MM.1S (cell line): Measurements from ENCODE around the gene CNTLN.
A peak's percentile ranks its signal among the peaks of the same experiment; 100 is the strongest.
"Not testable (repeated sequence)": the region's sequence is repeated elsewhere in the genome, so short reads cannot be mapped to it uniquely, and the experiment has no call there.

Source experiments
- DNase-seq: peaks from one replicate; pipeline ENCODE4 v3.0.0-alpha.2; 2015
- H2AFZ ChIP-seq: fragments of 300-600 bp; sonication (generic); 2 replicates; pipeline ENCODE4 v1.6.0; 2016; ENCODE audit warnings: antibody characterized with exemption, low read length
- H3F3A ChIP-seq: fragments of 300-600 bp; sonication (generic); 2 replicates; pipeline ENCODE4 v1.6.1; 2016; ENCODE audit warnings: mild to moderate bottlenecking, antibody characterized with exemption, low read length, moderate library complexity, mixed read lengths; ENCODE audit not compliant: insufficient read depth
- H3K27ac ChIP-seq: fragments of 300-600 bp; sonication (generic); 2 replicates; pipeline ENCODE4 v1.5.1; 2016; ENCODE audit warnings: mild to moderate bottlenecking, low read length
- H3K27me3 ChIP-seq: fragments of 300-600 bp; sonication (generic); replicated peaks from 2 replicates; pipeline ENCODE4 v1.6.0; 2016; ENCODE audit warnings: low read length; ENCODE audit not compliant: insufficient read depth
- H3K36me3 ChIP-seq: fragments of 300-600 bp; sonication (generic); replicated peaks from 2 replicates; pipeline ENCODE4 v1.6.1; 2016; ENCODE audit warnings: mild to moderate bottlenecking, low read length, mixed read lengths; ENCODE audit not compliant: insufficient read depth
- H3K4me1 ChIP-seq: fragments of 300-600 bp; sonication (generic); 2 replicates; pipeline ENCODE4 v1.6.1; 2016; ENCODE audit warnings: low read length, mixed read lengths
- H3K4me2 ChIP-seq: fragments of 300-600 bp; sonication (generic); 2 replicates; pipeline ENCODE4 v1.6.0; 2016; ENCODE audit warnings: low read depth, low read length
- H3K4me3 ChIP-seq: fragments of 300-600 bp; sonication (generic); 2 replicates; pipeline ENCODE4 v1.5.1; 2016; ENCODE audit warnings: low read length, mixed read lengths
- H3K79me2 ChIP-seq: fragments of 300-600 bp; sonication (generic); 2 replicates; pipeline ENCODE4 v1.6.1; 2016; ENCODE audit warnings: mixed run types, low read length, mixed read lengths
- H3K9ac ChIP-seq: fragments of 300-600 bp; sonication (generic); 2 replicates; pipeline ENCODE4 v1.6.1; 2016; ENCODE audit warnings: low read length, mixed read lengths
- H3K9me2 ChIP-seq: fragments of 300-600 bp; sonication (generic); replicated peaks from 2 replicates; pipeline ENCODE4 v1.6.1; 2016; ENCODE audit warnings: mild to moderate bottlenecking, low read length, mixed read lengths; ENCODE audit not compliant: insufficient read depth
- H3K9me3 ChIP-seq: fragments of 300-600 bp; sonication (generic); replicated peaks from 2 replicates; pipeline ENCODE4 v1.6.1; 2016; ENCODE audit warnings: mild to moderate bottlenecking, low read length, mixed read lengths; ENCODE audit not compliant: insufficient read depth
- H4K20me1 ChIP-seq: fragments of 300-600 bp; sonication (generic); 2 replicates; pipeline ENCODE4 v1.6.1; 2016; ENCODE audit warnings: mild to moderate bottlenecking, low read length, moderate library complexity, mixed read lengths; ENCODE audit not compliant: insufficient read depth
- CTCF ChIP-seq: fragments of 300-600 bp; sonication (generic); IDR thresholded peaks from 2 replicates; pipeline ENCODE4 v1.5.1; 2016; ENCODE audit warnings: antibody characterized with exemption, low read length, mixed read lengths
- EZH2 ChIP-seq: fragments of 300-600 bp; sonication (generic); optimal IDR thresholded peaks from 2 replicates; pipeline ENCODE3; 2017; ENCODE audit warnings: low read depth, mild to moderate bottlenecking, antibody characterized with exemption, low read length, mixed read lengths
- EZH2phosphoT487 ChIP-seq: fragments of 300-600 bp; sonication (generic); IDR thresholded peaks from 2 replicates; pipeline ENCODE4 v1.6.1; 2018; ENCODE audit warnings: antibody characterized with exemption, low read length

CNTLN gene

DNA sequence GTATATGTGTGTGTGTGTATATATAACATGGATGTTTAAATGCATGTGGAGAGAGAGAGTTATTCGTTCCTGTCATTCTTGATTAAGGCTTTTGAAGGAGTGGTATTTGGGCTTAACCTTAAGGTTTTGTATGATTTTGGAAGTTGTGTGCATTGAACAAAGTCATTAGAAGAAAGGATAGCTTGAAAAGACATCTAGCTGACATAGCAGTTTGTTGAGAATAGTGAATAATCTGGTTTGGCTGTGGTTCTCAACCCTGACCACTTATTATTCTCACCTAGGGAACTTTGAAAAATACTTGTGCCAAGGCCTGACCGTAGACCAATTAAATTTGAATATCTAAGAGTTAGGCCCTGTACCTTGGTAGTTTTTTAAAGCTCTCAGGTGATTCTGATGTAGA, 303.0 kb downstream of the CNTLN start:
- no peaks in the 10 kb centered on the region for H3K36me3 ChIP-seq
- no peaks in the 10 kb centered on the region for H3K9me2 ChIP-seq
- DNase-seq, result no peak
- H3K9ac ChIP-seq, result no peak overlapping the region
- TF ChIP-seq EZH2, result no peak
- no peak for TF ChIP-seq EZH2phosphoT487
- no peak for TF ChIP-seq CTCF
- no peaks in the 10 kb centered on the region for H3F3A ChIP-seq
- H3K4me1 ChIP-seq, result no peaks in the 10 kb centered on the region
- H2AFZ ChIP-seq, result no peak overlapping the region
- no peaks in the 10 kb centered on the region for H3K9me3 ChIP-seq
- H3K4me3 ChIP-seq, result no peak overlapping the region
- no peaks in the 10 kb centered on the region for H3K79me2 ChIP-seq
- no peaks in the 10 kb centered on the region for H4K20me1 ChIP-seq
- H3K4me2 ChIP-seq, result no peak overlapping the region
- H3K27ac ChIP-seq, result no peak overlapping the region
- H3K27me3 ChIP-seq, result no peaks in the 10 kb centered on the region

DNA sequence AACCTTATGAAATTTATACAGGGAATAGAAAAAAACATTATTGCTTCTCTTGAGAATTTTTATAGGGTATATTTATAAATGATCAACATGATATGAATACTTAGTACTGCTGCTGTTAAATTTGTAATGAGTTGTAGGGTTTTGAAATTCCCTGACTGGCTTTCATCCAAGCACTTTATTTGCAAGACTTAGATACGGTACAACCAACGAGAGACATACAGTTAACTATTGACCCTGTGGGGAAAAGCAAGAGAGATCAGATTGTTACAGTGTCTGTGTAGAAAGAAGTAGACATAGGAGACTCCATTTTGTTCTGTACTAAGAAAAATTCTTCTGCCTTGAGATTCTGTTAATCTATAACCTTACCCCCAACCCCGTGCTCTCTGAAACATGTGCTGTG, 310.3 kb downstream of the CNTLN start:
- H2AFZ ChIP-seq, H3K4me3 ChIP-seq, H4K20me1 ChIP-seq, H3F3A ChIP-seq, H3K9me3 ChIP-seq, H3K4me2 ChIP-seq, DNase-seq, H3K9ac ChIP-seq, H3K79me2 ChIP-seq, H3K9me2 ChIP-seq, H3K4me1 ChIP-seq, H3K36me3 ChIP-seq, H3K27me3 ChIP-seq, H3K27ac ChIP-seq: not testable (repeated sequence)

DNA sequence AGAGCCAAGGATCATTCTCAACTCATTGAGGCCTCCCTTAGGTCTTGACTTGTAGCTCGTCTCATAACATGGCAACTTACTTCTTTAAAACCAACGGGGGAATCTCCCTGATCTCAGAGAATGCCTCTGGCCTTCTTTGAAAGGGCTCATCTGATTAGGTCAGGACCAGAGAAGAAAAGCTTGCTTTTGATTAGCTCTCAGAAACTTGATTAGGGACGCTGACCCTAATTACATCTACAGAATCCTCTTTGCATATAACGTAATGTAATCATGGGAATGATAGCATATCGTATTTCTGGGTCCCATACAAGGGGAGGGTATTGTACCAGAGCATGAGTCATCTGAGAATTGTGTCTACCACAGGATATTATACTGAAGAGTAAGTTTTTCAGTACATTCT, 318.9 kb downstream of the CNTLN start:
- H3K9me2 ChIP-seq, result no peaks in the 10 kb centered on the region
- no peaks in the 10 kb centered on the region for H3K36me3 ChIP-seq
- H3F3A ChIP-seq, result no peaks in the 10 kb centered on the region
- TF ChIP-seq EZH2phosphoT487 (no peak), CTCF (no peak), EZH2 (no peak)
- no peak overlapping the region for H3K27ac ChIP-seq
- H3K27me3 ChIP-seq, result no peaks in the 10 kb centered on the region
- no peak overlapping the region for H3K9ac ChIP-seq
- H3K79me2 ChIP-seq, result no peaks in the 10 kb centered on the region
- H2AFZ ChIP-seq, result no peak overlapping the region
- H3K9me3 ChIP-seq, result no peaks in the 10 kb centered on the region
- H3K4me1 ChIP-seq, result no peaks in the 10 kb centered on the region
- H3K4me3 ChIP-seq, result no peak overlapping the region
- H3K4me2 ChIP-seq, result no peak overlapping the region
- DNase-seq, result no peak
- H4K20me1 ChIP-seq, result no peaks in the 10 kb centered on the region

- Histone ChIP-seq H3K4me2 (no peak overlapping the region), H3K9me3 (no peaks in the 10 kb centered on the region), H4K20me1 (no peaks in the 10 kb centered on the region), H3K27me3 (no peaks in the 10 kb centered on the region), H3F3A (no peaks in the 10 kb centered on the region), H3K4me3 (no peak overlapping the region), H3K27ac (no peak overlapping the region), H3K36me3 (no peaks in the 10 kb centered on the region), H3K4me1 (no peaks in the 10 kb centered on the region), H3K9me2 (no peaks in the 10 kb centered on the region), H3K79me2 (no peaks in the 10 kb centered on the region), H3K9ac (no peak overlapping the region), H2AFZ (no peak overlapping the region)
- DNase-seq, result peak; percentile 13
- no peak for TF ChIP-seq EZH2
- peak; percentile 49 for TF ChIP-seq CTCF
These were observed 328.1 kb downstream of the CNTLN start for GRCh38 chr9:17462869-17463464.
